Cardiac muscle cell (in vitro differentiated cells and primary cell): ENCODE data around the gene KRTAP10-11. TPM values are rescaled to one million over a fixed set of nuclear protein-coding genes. Genes with fewer than 3 reads are reported as not detected.
"Not testable (repeated sequence)": the region's sequence is repeated elsewhere in the genome, so short reads cannot be mapped to it uniquely, and the experiment has no call there.

Experiments used
- DNase-seq, 2 donors: peaks; one replicate each; pipeline versions ENCODE4 v3.0.0 to v3.0.0-alpha.2; 2010 to 2017; ENCODE audit warnings: low read depth in 1 of 2, low spot score in 1 of 2
- H3K27ac ChIP-seq: fragments of 200-600 bp; sonication (generic); 2 replicates; pipeline ENCODE4 v1.5.1; 2016
- H3K27me3 ChIP-seq: fragments of 200-600 bp; sonication (generic); 2 replicates; pipeline ENCODE4 v1.6.0; 2016; ENCODE audit warnings: control low read depth
- H3K36me3 ChIP-seq: fragments of 200-600 bp; sonication (generic); 2 replicates; pipeline ENCODE4 v1.5.1; 2016; ENCODE audit warnings: control low read depth
- H3K4me1 ChIP-seq: fragments of 200-600 bp; sonication (generic); 2 replicates; pipeline ENCODE4 v1.8.1; 2017; ENCODE audit warnings: low read depth, mild to moderate bottlenecking, mixed run types
- H3K4me3 ChIP-seq: fragments of 200-600 bp; sonication (generic); 2 replicates; pipeline ENCODE4 v1.5.1; 2016; ENCODE audit warnings: mild to moderate bottlenecking
- H3K9me3 ChIP-seq: fragments of 200-600 bp; sonication (generic); 2 replicates; pipeline ENCODE4 v1.5.1; 2017; ENCODE audit warnings: low read depth, mild to moderate bottlenecking, control low read depth
- CTCF ChIP-seq: IDR thresholded peaks from 2 replicates; pipeline ENCODE4 v1.5.1; 2012; ENCODE audit warnings: low read depth, mild to moderate bottlenecking, low read length
- polyA plus RNA-seq: library from polyadenylated mRNA; unstranded; fragments of >200 nt; fragmentation: Nextera tagmentation; extraction: Ambion mirVana; gene quantifications from 2 replicates; pipeline ENCODE4 v1.2.1, GENCODE V29; 2016
- total RNA-seq: library from RNA; depleted of rRNA; stranded (reverse); fragments of >200 nt; gene quantifications from 2 replicates; pipeline ENCODE4 v1.2.3, GENCODE V29; 2016

The KRTAP10-11 gene
- total and polyA plus RNA-seq, 2 experiments from 2014 or later = not detected

GRCh38 chr21:44682580-44683151 lies 36.5 kb downstream of the KRTAP10-11 start:
- H3K4me3 ChIP-seq = no peak overlapping the region
- no peaks in the 10 kb centered on the region for H3K27me3 ChIP-seq
- H3K4me1 ChIP-seq = no peaks in the 10 kb centered on the region
- H3K27ac ChIP-seq = no peak overlapping the region
- H3K36me3 ChIP-seq = no peaks in the 10 kb centered on the region
- DNase-seq = no peak
- H3K9me3 ChIP-seq = no peaks in the 10 kb centered on the region
- TF ChIP-seq CTCF = no peak

GRCh38 chr21:44684077-44684476 lies 37.9 kb downstream of the KRTAP10-11 start:
- no peak overlapping the region for H3K4me3 ChIP-seq
- TF ChIP-seq CTCF = no peak
- no peaks in the 10 kb centered on the region for H3K36me3 ChIP-seq
- H3K4me1 ChIP-seq = no peaks in the 10 kb centered on the region
- H3K27ac ChIP-seq = no peak overlapping the region
- H3K27me3 ChIP-seq = no peaks in the 10 kb centered on the region
- DNase-seq = no peak
- no peaks in the 10 kb centered on the region for H3K9me3 ChIP-seq

DNA sequence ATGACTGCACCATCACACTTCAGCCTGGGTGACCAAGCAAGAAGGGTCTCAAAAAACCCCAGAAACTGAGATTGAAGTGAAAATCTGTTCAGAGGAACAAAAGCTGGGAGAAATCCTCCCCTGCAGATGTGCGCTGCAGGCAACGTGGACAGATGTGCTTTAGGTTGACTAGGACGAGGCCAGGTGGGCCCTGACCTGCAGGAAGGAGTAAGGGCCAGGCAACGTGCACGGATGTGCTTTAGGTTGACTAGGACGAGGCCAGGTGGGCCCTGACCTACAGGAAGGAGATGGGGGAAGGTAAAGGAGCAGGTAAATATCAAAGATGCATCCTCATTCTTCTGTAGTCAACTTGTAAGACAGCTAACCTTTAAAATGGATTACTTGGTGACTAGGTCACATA lies 38.3 kb downstream of the KRTAP10-11 start:
- no peaks in the 10 kb centered on the region for H3K36me3 ChIP-seq
- no peaks in the 10 kb centered on the region for H3K9me3 ChIP-seq
- H3K4me3 ChIP-seq = no peak overlapping the region
- H3K4me1 ChIP-seq = no peaks in the 10 kb centered on the region
- no peaks in the 10 kb centered on the region for H3K27me3 ChIP-seq
- no peak for DNase-seq
- H3K27ac ChIP-seq = no peak overlapping the region
- no peak for TF ChIP-seq CTCF

DNA sequence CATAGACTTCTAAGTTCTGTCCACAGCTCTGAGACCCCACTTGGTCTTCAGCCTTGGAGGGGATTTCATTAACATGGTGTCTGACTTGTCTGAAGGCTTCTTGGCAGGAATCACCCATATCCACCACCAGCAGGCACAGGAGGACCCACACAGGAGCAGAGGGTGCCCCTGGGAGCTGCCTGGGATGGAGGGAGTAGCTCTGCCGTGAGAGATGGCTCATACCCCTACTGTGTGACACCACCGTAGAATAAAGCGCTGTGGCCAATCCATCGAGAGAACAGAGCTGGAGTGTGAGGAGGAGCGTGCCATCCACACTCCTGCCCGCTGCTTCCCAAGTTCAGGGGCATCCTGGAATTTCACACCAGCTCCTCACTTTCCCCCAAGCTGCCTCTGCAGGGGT lies 38.8 kb downstream of the KRTAP10-11 start:
- not testable (repeated sequence) for H3K4me3 ChIP-seq, H3K4me1 ChIP-seq, H3K36me3 ChIP-seq, DNase-seq, H3K9me3 ChIP-seq, H3K27ac ChIP-seq, H3K27me3 ChIP-seq

- Histone ChIP-seq H3K27ac (no peak overlapping the region), H3K9me3 (no peaks in the 10 kb centered on the region), H3K27me3 (no peaks in the 10 kb centered on the region), H3K4me1 (no peaks in the 10 kb centered on the region), H3K4me3 (no peak overlapping the region), H3K36me3 (no peaks in the 10 kb centered on the region)
- TF ChIP-seq CTCF = no peak
- no peak for DNase-seq
These were observed 40.0 kb downstream of the KRTAP10-11 start for GRCh38 chr21:44686000-44686781.

- no peak for DNase-seq
- Histone ChIP-seq H3K4me1 (no peaks in the 10 kb centered on the region), H3K9me3 (no peaks in the 10 kb centered on the region), H3K36me3 (no peaks in the 10 kb centered on the region), H3K27ac (no peak overlapping the region), H3K27me3 (no peaks in the 10 kb centered on the region), H3K4me3 (no peak overlapping the region)
- TF ChIP-seq CTCF = no peak
These were observed 40.8 kb downstream of the KRTAP10-11 start for GRCh38 chr21:44686843-44687561.
